Mesenchymal stem cell (in vitro differentiated cells and primary cell): ENCODE data around the gene PUDP.

Source experiments
- DNase-seq: peaks from one replicate; pipeline ENCODE4 v3.0.0-alpha.2; 2013
- H2AFZ ChIP-seq: one replicate; pipeline ENCODE4 v1.6.1; 2013; ENCODE audit warnings: low read depth, mild to moderate bottlenecking, control low read depth, inconsistent platforms, low read length, moderate library complexity
- H2AK5ac ChIP-seq: 2 replicates; pipeline ENCODE4 v1.6.1; 2013; ENCODE audit warnings: low read length, moderate library complexity, mild to moderate bottlenecking, inconsistent platforms; ENCODE audit not compliant: severe bottlenecking
- H2BK120ac ChIP-seq: one replicate; pipeline ENCODE4 v1.6.1; 2013; ENCODE audit warnings: low read depth, mild to moderate bottlenecking, inconsistent platforms, low read length, moderate library complexity
- H2BK12ac ChIP-seq, 2 experiments: one replicate each; pipeline ENCODE4 v1.6.1; 2013; ENCODE audit warnings: inconsistent platforms in 2 of 2, low read length in 2 of 2, mild to moderate bottlenecking in 2 of 2, moderate library complexity in 2 of 2, control low read depth in 1 of 2
- H2BK15ac ChIP-seq: one replicate; pipeline ENCODE4 v1.6.1; 2013; ENCODE audit warnings: mild to moderate bottlenecking, low read depth, inconsistent platforms; ENCODE audit not compliant: poor library complexity, severe bottlenecking
- H2BK5ac ChIP-seq: 2 replicates; pipeline ENCODE4 v1.6.1; 2013; ENCODE audit warnings: low read depth, mild to moderate bottlenecking, low read length, control low read depth, inconsistent platforms; ENCODE audit not compliant: poor library complexity, severe bottlenecking
- H3K14ac ChIP-seq, 2 experiments: one replicate each; pipeline ENCODE4 v1.6.1; 2013; ENCODE audit warnings: inconsistent platforms in 2 of 2, low read length in 2 of 2, control low read depth in 1 of 2, mild to moderate bottlenecking in 1 of 2, moderate library complexity in 1 of 2
- H3K18ac ChIP-seq, 2 experiments: one replicate each; pipeline ENCODE4 v1.6.1; 2013; ENCODE audit warnings: inconsistent platforms in 2 of 2, low read length in 2 of 2, control low read depth in 1 of 2, low read depth in 1 of 2, mild to moderate bottlenecking in 1 of 2
- H3K23ac ChIP-seq, 2 experiments: one replicate each; pipeline ENCODE4 v1.6.1; 2013; ENCODE audit warnings: inconsistent platforms in 2 of 2, low read length in 2 of 2, mild to moderate bottlenecking in 2 of 2, moderate library complexity in 2 of 2, control low read depth in 1 of 2
- H3K27ac ChIP-seq: 2 replicates; pipeline ENCODE4 v1.5.1; 2013; ENCODE audit warnings: mild to moderate bottlenecking, moderate library complexity, low read length, control low read depth, inconsistent platforms; ENCODE audit not compliant: poor library complexity, severe bottlenecking
- H3K27me3 ChIP-seq, 2 experiments: 2 replicates each; pipeline versions ENCODE4 v1.6.1 to v1.7.0; 2013; ENCODE audit warnings: low read length in 2 of 2, mild to moderate bottlenecking in 2 of 2, moderate library complexity in 2 of 2, control low read depth in 1 of 2, inconsistent platforms in 1 of 2; ENCODE audit not compliant: control insufficient read depth in 1 of 2, insufficient read depth in 1 of 2
- H3K36me3 ChIP-seq, 2 experiments: 2 replicates each; pipeline versions ENCODE4 v1.6.1 to v1.7.0; 2013; ENCODE audit warnings: low read length in 2 of 2, control low read depth in 1 of 2, inconsistent platforms in 1 of 2, low read depth in 1 of 2, mild to moderate bottlenecking in 1 of 2; ENCODE audit not compliant: insufficient read depth in 2 of 2, control insufficient read depth in 1 of 2
- H3K4ac ChIP-seq, 2 experiments: one replicate each; pipeline ENCODE4 v1.6.1; 2013; ENCODE audit warnings: inconsistent platforms in 2 of 2, low read length in 2 of 2, mild to moderate bottlenecking in 2 of 2, moderate library complexity in 2 of 2, control low read depth in 1 of 2, low read depth in 1 of 2
- H3K4me1 ChIP-seq: 2 replicates; pipeline ENCODE4 v1.6.1; 2013; ENCODE audit warnings: low read depth, low read length, control low read depth; ENCODE audit not compliant: control insufficient read depth, insufficient read depth
- H3K4me2 ChIP-seq: 2 replicates; pipeline ENCODE4 v1.6.1; 2013; ENCODE audit warnings: low read length, mild to moderate bottlenecking, inconsistent platforms; ENCODE audit not compliant: poor library complexity, severe bottlenecking
- H3K4me3 ChIP-seq, 2 experiments: 2 replicates each; pipeline versions ENCODE4 v1.5.1 to v1.7.0; 2013; ENCODE audit warnings: low read length in 2 of 2, mild to moderate bottlenecking in 2 of 2, control low read depth in 1 of 2, low read depth in 1 of 2; ENCODE audit not compliant: insufficient read depth in 1 of 2
- H3K79me1 ChIP-seq: replicated peaks from 2 replicates; pipeline ENCODE4 v1.6.1; 2013; ENCODE audit warnings: mild to moderate bottlenecking, control low read depth, low read length, inconsistent platforms; ENCODE audit not compliant: poor library complexity, severe bottlenecking
- H3K9ac ChIP-seq: 2 replicates; pipeline ENCODE4 v1.7.0; 2013; ENCODE audit warnings: mild to moderate bottlenecking, low read length, moderate library complexity
- H3K9me3 ChIP-seq: 2 replicates; pipeline ENCODE4 v1.7.0; 2013; ENCODE audit warnings: mild to moderate bottlenecking, low read length; ENCODE audit not compliant: control insufficient read depth
- H4K8ac ChIP-seq: one replicate; pipeline ENCODE4 v1.6.1; 2013; ENCODE audit warnings: inconsistent platforms, mild to moderate bottlenecking, low read length, moderate library complexity
- H4K91ac ChIP-seq: one replicate; pipeline ENCODE4 v1.6.1; 2013; ENCODE audit warnings: mild to moderate bottlenecking, low read length, inconsistent platforms
- WGBS: methylation state at CpG from one replicate; pipeline ENCODE4 v1.1.7; 2013; ENCODE audit warnings: mixed read lengths; 5-methylcytosine and 5-hydroxymethylcytosine counted together

PUDP gene

GRCh38 chrX:7164174-7164573 lies 16.2 kb upstream of the PUDP start:
- H4K8ac ChIP-seq, result no peak overlapping the region
- no peak overlapping the region for H3K4me2 ChIP-seq
- no peaks in the 10 kb centered on the region for H3K36me3 ChIP-seq
- no peak overlapping the region for H3K14ac ChIP-seq
- no peaks in the 10 kb centered on the region for H3K79me1 ChIP-seq
- no peak overlapping the region for H3K4me3 ChIP-seq
- no peak overlapping the region for H2AFZ ChIP-seq
- no peaks in the 10 kb centered on the region for H3K9me3 ChIP-seq
- H3K4me1 ChIP-seq, result peaks cover under 1% of the 10 kb centered on the region
- H3K27me3 ChIP-seq, result no peaks in the 10 kb centered on the region
- no peak overlapping the region for H2BK120ac ChIP-seq
- no peak overlapping the region for H3K9ac ChIP-seq
- 100% methylated on average over 1 of the region's 3 CpGs for WGBS
- no peak overlapping the region for H3K4ac ChIP-seq
- no peak overlapping the region for H2BK15ac ChIP-seq
- no peak overlapping the region for H4K91ac ChIP-seq
- DNase-seq, result no peak
- no peak overlapping the region for H3K27ac ChIP-seq
- no peak overlapping the region for H2BK12ac ChIP-seq
- H3K23ac ChIP-seq, result no peak overlapping the region
- no peak overlapping the region for H2AK5ac ChIP-seq
- no peak overlapping the region for H3K18ac ChIP-seq
- H2BK5ac ChIP-seq, result no peak overlapping the region

DNA sequence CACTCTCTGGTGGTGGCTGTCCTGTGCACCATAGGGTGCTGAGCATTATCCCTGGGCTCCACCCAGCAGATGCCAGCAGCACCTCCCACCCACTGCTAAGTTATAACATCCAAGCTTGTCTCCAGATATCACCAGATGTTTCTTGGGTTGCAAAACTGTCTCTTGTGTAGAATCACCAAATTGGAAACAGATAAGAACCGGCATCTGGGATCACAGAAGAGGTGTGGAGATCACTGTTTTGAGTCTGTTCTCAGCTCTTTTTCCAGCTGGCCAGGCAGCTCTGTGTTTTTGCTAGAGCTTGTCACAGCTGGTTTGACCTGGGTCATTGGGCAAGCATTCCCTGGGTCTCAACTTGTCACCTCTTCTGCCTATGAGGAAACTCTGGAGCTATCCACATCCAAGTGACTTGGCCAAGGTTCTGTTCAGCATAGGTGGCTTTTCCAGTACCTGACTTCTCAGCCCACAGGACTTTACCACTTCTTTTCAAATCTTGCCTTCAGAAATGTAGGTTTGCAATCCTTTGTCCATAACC lies 15.3 kb upstream of the PUDP start:
- Histone ChIP-seq H2BK120ac (no peak overlapping the region), H2BK15ac (no peak overlapping the region), H3K9ac (no peak overlapping the region), H3K27me3 (no peaks in the 10 kb centered on the region), H4K8ac (no peak overlapping the region), H3K18ac (no peak overlapping the region), H2AFZ (no peak overlapping the region), H2BK12ac (no peak overlapping the region), H4K91ac (no peak overlapping the region), H3K4me3 (no peak overlapping the region), H3K9me3 (no peaks in the 10 kb centered on the region), H3K4me2 (no peak overlapping the region), H3K4ac (no peak overlapping the region), H3K14ac (no peak overlapping the region), H3K79me1 (no peaks in the 10 kb centered on the region), H3K4me1 (peaks cover 4% of the 10 kb centered on the region), H2BK5ac (no peak overlapping the region), H2AK5ac (no peak overlapping the region), H3K23ac (no peak overlapping the region), H3K27ac (no peak overlapping the region), H3K36me3 (no peaks in the 10 kb centered on the region)
- DNase-seq, result no peak
- WGBS, result 18% methylated on average over 1 of the region's 1 CpG

DNA sequence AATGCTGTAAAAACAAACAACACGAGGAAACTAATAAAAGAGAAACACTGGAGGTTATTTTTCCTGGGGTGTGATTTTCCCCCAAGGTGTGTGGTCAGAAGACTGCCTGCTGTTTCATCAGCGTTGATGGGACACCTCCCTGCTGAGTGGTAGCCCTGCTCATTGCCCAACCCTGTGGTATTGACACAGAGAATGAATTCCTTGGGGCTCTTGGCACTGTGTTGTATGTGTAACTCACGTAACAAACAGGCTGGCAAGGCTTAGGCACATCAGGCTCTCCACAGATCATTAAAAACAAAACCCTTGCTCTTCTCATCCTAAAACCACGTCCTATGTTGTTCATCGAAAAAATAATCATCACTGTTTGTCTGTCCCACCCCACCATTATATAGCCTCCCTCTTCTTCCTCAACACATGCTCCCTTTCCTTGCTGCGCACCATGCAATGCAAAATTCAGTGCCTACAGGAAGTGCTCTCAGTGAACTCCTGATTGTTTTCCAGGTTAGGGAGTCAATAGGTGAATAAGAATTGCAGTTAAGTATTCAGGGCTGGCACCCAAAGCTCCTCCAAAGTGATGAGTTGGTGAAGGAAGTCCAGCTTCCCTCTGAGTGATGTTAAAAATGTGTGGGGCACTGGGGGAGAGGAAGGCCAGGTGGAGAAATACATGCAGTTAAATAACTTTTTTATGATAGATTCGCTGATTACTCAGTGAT lies 11.4 kb upstream of the PUDP start:
- Histone ChIP-seq H3K27ac (no peak overlapping the region), H4K8ac (no peak overlapping the region), H3K4me2 (no peak overlapping the region), H3K9me3 (no peaks in the 10 kb centered on the region), H4K91ac (no peak overlapping the region), H3K9ac (no peak overlapping the region), H3K4ac (no peak overlapping the region), H3K27me3 (no peaks in the 10 kb centered on the region), H2BK12ac (no peak overlapping the region), H3K4me3 (no peak overlapping the region), H2BK120ac (no peak overlapping the region), H3K18ac (no peak overlapping the region), H3K79me1 (no peaks in the 10 kb centered on the region), H3K14ac (no peak overlapping the region), H3K23ac (no peak overlapping the region), H3K36me3 (no peaks in the 10 kb centered on the region), H2AFZ (no peak overlapping the region), H2BK15ac (no peak overlapping the region), H2BK5ac (no peak overlapping the region), H2AK5ac (no peak overlapping the region), H3K4me1 (peaks cover 4% of the 10 kb centered on the region)
- DNase-seq, result no peak
- WGBS, result 85% methylated on average over 6 of the region's 7 CpGs

DNA sequence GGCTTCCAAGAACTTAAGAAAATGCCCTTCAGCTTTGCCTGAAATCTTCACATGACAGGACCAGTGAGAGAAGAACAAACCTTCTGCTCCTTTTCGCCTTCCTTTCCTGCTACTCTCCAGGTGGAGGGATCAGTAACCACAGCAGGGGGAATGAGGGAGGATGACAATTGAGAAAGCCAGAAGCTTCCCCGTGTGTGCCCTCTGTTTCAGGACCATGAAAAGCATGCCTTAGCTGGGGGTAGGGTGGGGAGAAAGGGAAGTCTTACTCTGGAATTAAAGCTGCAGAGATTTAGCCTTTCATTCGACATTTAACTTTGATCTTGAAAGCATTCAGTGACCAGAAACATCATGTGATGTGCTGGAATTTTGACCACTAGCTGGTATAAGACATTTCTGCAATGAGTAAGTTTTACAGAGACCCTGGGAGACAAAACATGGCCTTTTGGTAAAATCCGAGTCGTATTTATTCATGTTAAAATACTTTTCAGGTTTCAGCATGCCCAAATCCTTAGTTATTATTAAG lies 10.6 kb upstream of the PUDP start:
- Histone ChIP-seq H4K8ac (no peak overlapping the region), H3K79me1 (no peaks in the 10 kb centered on the region), H4K91ac (no peak overlapping the region), H2BK15ac (no peak overlapping the region), H3K14ac (no peak overlapping the region), H2BK5ac (no peak overlapping the region), H3K18ac (no peak overlapping the region), H3K27ac (no peak overlapping the region), H3K9me3 (no peaks in the 10 kb centered on the region), H3K27me3 (no peaks in the 10 kb centered on the region), H3K4ac (no peak overlapping the region), H2BK12ac (no peak overlapping the region), H3K4me2 (no peak overlapping the region), H3K9ac (no peak overlapping the region), H2BK120ac (no peak overlapping the region), H3K23ac (no peak overlapping the region), H2AK5ac (no peak overlapping the region), H3K4me3 (no peak overlapping the region), H3K4me1 (peaks cover 4% of the 10 kb centered on the region), H2AFZ (no peak overlapping the region), H3K36me3 (no peaks in the 10 kb centered on the region)
- WGBS, result 50% methylated on average over 2 of the region's 5 CpGs
- no peak for DNase-seq
